Ovary (tissue), 3 donors: ENCODE measurements around the gene ENOX1.

Experiments used
- EP300 ChIP-seq: sonication (generic); formaldehyde crosslinking; IDR thresholded peaks from one replicate; pipeline ENCODE4 v1.6.1; 2017; ENCODE audit warnings: antibody characterized with exemption
- POLR2A ChIP-seq: fragments of 450-650 bp; IDR thresholded peaks from one replicate; pipeline ENCODE4 v1.6.1; 2017; ENCODE audit warnings: antibody characterized with exemption, mild to moderate bottlenecking, moderate library complexity
- TF ChIP-seq, protein P1 (sequence below), 3 donors: fragments of 450-650 bp in 2 of 3; fragments of 200-600 bp in 1 of 3; IDR thresholded peaks; one replicate each; pipeline versions ENCODE4 v1.5.1 to v1.8.0; 2016 to 2022; ENCODE audit warnings: antibody characterized with exemption in 3 of 3, mild to moderate bottlenecking in 1 of 3
- donor health status: DM: no; HTN: no; CAD: no.

GRCh38 chr13:43693639-43694038, 93.1 kb downstream of the ENOX1 start:
- no peak for TF ChIP-seq POLR2A
- TF ChIP-seq, protein P1, sequence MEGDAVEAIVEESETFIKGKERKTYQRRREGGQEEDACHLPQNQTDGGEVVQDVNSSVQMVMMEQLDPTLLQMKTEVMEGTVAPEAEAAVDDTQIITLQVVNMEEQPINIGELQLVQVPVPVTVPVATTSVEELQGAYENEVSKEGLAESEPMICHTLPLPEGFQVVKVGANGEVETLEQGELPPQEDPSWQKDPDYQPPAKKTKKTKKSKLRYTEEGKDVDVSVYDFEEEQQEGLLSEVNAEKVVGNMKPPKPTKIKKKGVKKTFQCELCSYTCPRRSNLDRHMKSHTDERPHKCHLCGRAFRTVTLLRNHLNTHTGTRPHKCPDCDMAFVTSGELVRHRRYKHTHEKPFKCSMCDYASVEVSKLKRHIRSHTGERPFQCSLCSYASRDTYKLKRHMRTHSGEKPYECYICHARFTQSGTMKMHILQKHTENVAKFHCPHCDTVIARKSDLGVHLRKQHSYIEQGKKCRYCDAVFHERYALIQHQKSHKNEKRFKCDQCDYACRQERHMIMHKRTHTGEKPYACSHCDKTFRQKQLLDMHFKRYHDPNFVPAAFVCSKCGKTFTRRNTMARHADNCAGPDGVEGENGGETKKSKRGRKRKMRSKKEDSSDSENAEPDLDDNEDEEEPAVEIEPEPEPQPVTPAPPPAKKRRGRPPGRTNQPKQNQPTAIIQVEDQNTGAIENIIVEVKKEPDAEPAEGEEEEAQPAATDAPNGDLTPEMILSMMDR (IDR thresholded peaks at IDR 0.05), result no peak
- no peak for TF ChIP-seq EP300
